GM12878 (cell line): ENCODE measurements around the gene HOXB1. TPM values are rescaled to one million over a fixed set of nuclear protein-coding genes. Genes with fewer than 3 reads are reported as not detected.

Source experiments
- ATAC-seq: fragments of 200-7000 bp; cut with Tn5 transposase; 3 replicates; pipeline ENCODE4 v1.9.1; 2020; ENCODE audit warnings: mild to moderate bottlenecking, moderate library complexity
- BruUV-seq: library from RNA; stranded (reverse); fragments of 400-500 nt; replicated peaks from 2 replicates; lab custom pipeline; 2021; lab: Mats Ljungman, UMichigan
- CTCF ChIA-PET: fragments of 300-600 bp; sonication (Branson Sonifier 250); formaldehyde crosslinking; extraction: SDS; loops from one replicate; lab custom pipeline; 2021; ENCODE audit warnings: inconsistent platforms; lab: Yijun Ruan, JAX
- POLR2A ChIA-PET: fragments of 350-600 bp; formaldehyde crosslinking; extraction: SDS; loops from one replicate; lab custom pipeline; 2021; ENCODE audit warnings: inconsistent platforms; lab: Charles Lee
- RAD21 ChIA-PET: fragments of 300-600 bp; sonication (Branson Sonifier 250); formaldehyde crosslinking; loops from one replicate; lab custom pipeline; 2023; ENCODE audit warnings: antibody characterized with exemption; ENCODE audit not compliant: unreplicated experiment; lab: Charles Lee
- SMC1A ChIA-PET: fragments of 300-600 bp; sonication (Branson Sonifier 250); formaldehyde crosslinking; loops from one replicate; lab custom pipeline; 2023; ENCODE audit not compliant: unreplicated experiment, uncharacterized antibody; lab: Charles Lee
- DNase-seq: peaks from one replicate; pipeline ENCODE4 v3.0.0-alpha.2; 2011; ENCODE audit warnings: low read depth, low spot score
- FAIRE-seq: peaks from 3 replicates; lab custom pipeline; 2011; peaks lifted over from hg19 to GRCh38; lab: Jason Lieb, UNC
- H2AFZ ChIP-seq: 2 replicates; pipeline ENCODE4 v1.6.0; 2011; ENCODE audit warnings: low read depth, low read length, control low read depth; ENCODE audit not compliant: control insufficient read depth
- H3K27ac ChIP-seq: 2 replicates; pipeline ENCODE4 v1.5.1; 2011; ENCODE audit warnings: control low read depth; ENCODE audit not compliant: control insufficient read depth, insufficient read depth
- H3K27me3 ChIP-seq, 2 experiments: replicated peaks in 1 of 2; 2 replicates each; pipeline versions ENCODE4 v1.6.0 to v1.6.1; 2011; ENCODE audit warnings: low read length in 1 of 2; ENCODE audit not compliant: control insufficient read depth in 2 of 2, insufficient read depth in 2 of 2
- H3K36me3 ChIP-seq, 2 experiments: 2 replicates each; pipeline ENCODE4 v1.5.1; 2011; ENCODE audit warnings: low read length in 1 of 2; ENCODE audit not compliant: control insufficient read depth in 2 of 2, insufficient read depth in 2 of 2
- H3K4me1 ChIP-seq: 2 replicates; pipeline ENCODE4 v1.6.1; 2011; ENCODE audit warnings: mild to moderate bottlenecking, low read length, moderate library complexity, mixed read lengths; ENCODE audit not compliant: control insufficient read depth, insufficient read depth
- H3K4me2 ChIP-seq: 2 replicates; pipeline ENCODE4 v1.6.0; 2011; ENCODE audit warnings: control low read depth; ENCODE audit not compliant: control insufficient read depth, insufficient read depth
- H3K4me3 ChIP-seq: fragments of 200-600 bp; sonication (generic); 2 replicates; pipeline ENCODE4 v1.5.1; 2016
- H3K79me2 ChIP-seq: 2 replicates; pipeline ENCODE4 v1.6.0; 2011; ENCODE audit warnings: low read length; ENCODE audit not compliant: control insufficient read depth, insufficient read depth
- H3K9ac ChIP-seq: 2 replicates; pipeline ENCODE4 v1.8.0; 2011; ENCODE audit warnings: low read length, control low read depth, mixed read lengths; ENCODE audit not compliant: control insufficient read depth, insufficient read depth
- H3K9me3 ChIP-seq: replicated peaks from 3 replicates; pipeline ENCODE4 v1.5.1; 2011; ENCODE audit warnings: mild to moderate bottlenecking, low read length; ENCODE audit not compliant: control insufficient read depth, insufficient read depth
- H4K20me1 ChIP-seq: 2 replicates; pipeline ENCODE4 v1.6.0; 2011; ENCODE audit not compliant: control insufficient read depth, insufficient read depth
- HDGF ChIP-seq: fragments of 450-650 bp; IDR thresholded peaks from 2 replicates; pipeline ENCODE4 v1.6.1; 2016; ENCODE audit warnings: antibody characterized with exemption
- PML ChIP-seq: IDR thresholded peaks from 2 replicates; pipeline ENCODE4 v1.6.1; 2012; ENCODE audit warnings: low read length, inconsistent platforms
- SRF ChIP-seq, 2 experiments: IDR thresholded peaks; 2 replicates each; pipeline ENCODE4 v1.6.1; 2011; ENCODE audit warnings: low read depth in 2 of 2, low read length in 2 of 2, mild to moderate bottlenecking in 1 of 2, moderate library complexity in 1 of 2
- ZNF592 ChIP-seq: fragments of 450-650 bp; IDR thresholded peaks from 2 replicates; pipeline ENCODE4 v1.6.1; 2017; ENCODE audit warnings: mild to moderate bottlenecking, moderate library complexity
- WGBS: methylation state at CpG from one replicate; pipeline ENCODE4 v1.1.6; 2016; ENCODE audit warnings: low lambda C conversion rate; ENCODE audit not compliant: insufficient replicate concordance, insufficient coverage; ENCODE audit errors: missing lambda C conversion rate; 5-methylcytosine and 5-hydroxymethylcytosine counted together
- in situ Hi-C: fragments of 300-500 bp; cut with MboI; formaldehyde crosslinking; loops from 9 replicates; pipeline ENCODE4 v1.14.3; 2018; ENCODE audit warnings: mixed read lengths
- intact Hi-C: fragments of 100-400 bp; cut with micrococcal nuclease; formaldehyde crosslinking; loops from one replicate; pipeline ENCODE4 v1.14.2; 2022; ENCODE audit not compliant: unreplicated experiment
- polyA plus RNA-seq, 11 experiments: library from polyadenylated mRNA; depleted of rRNA in 4 of 11; unstranded in 6 of 11; stranded (reverse) in 5 of 11; fragments of >200 nt; fragmentation: Nextera tagmentation in 4 of 11; fragmentation: Illumina TruSeq in 1 of 11; extraction: Ambion mirVana in 4 of 11; extraction: Trizol in 1 of 11; gene quantifications; 1 replicate in 1 of 11; 2 replicates in 10 of 11; pipeline versions ENCODE4 v1.2.1 to v1.2.3, GENCODE V29; 2011 to 2016; ENCODE audit warnings: inconsistent platforms in 2 of 11, missing spikeins in 2 of 11, low read depth in 1 of 11
- total RNA-seq, 4 experiments: library from RNA; depleted of rRNA in 3 of 4; stranded (reverse); fragments of >200 nt in 3 of 4; fragmentation: Illumina TruSeq in 1 of 4; extraction: Trizol in 1 of 4; gene quantifications; 2 replicates each; pipeline versions ENCODE4 v1.2.1 to v1.2.3, GENCODE V29; 2013 to 2021
- TF ChIP-seq, protein P1 (sequence below): fragments of 450-650 bp; IDR thresholded peaks from 2 replicates; pipeline ENCODE4 v1.6.1; 2017; ENCODE audit warnings: mild to moderate bottlenecking
- TF ChIP-seq, protein P2 (sequence below): IDR thresholded peaks from 2 replicates; pipeline ENCODE4 v1.6.1; 2012; ENCODE audit warnings: mild to moderate bottlenecking, low read depth, low read length

The HOXB1 gene
- total and polyA plus RNA-seq, 10 of the 15 experiments (the other 5 are each of a cell fraction or from before 2014, with no cell fraction given) = not detected

GRCh38 chr17:48539177-48539576, 8.4 kb upstream of the HOXB1 start:
- ATAC-seq = no peak
- Histone ChIP-seq H3K27ac (no peak overlapping the region), H3K79me2 (peaks cover 12% of the 10 kb centered on the region), H3K9ac (no peak overlapping the region), H3K4me3 (no peak overlapping the region), H2AFZ (no peak overlapping the region), H3K36me3 (no peaks in the 10 kb centered on the region), H3K27me3 (peaks cover 0 to 4% of the 10 kb centered on the region in 2 experiments; a peak in 1 of 4 replicates), H3K4me1 (no peaks in the 10 kb centered on the region), H4K20me1 (no peaks in the 10 kb centered on the region), H3K9me3 (no peaks in the 10 kb centered on the region), H3K4me2 (no peak overlapping the region)
- no peak for FAIRE-seq
- intact Hi-C loops (no loop called here), in situ Hi-C loops (no loop called here)
- TF ChIP-seq, protein P1, sequence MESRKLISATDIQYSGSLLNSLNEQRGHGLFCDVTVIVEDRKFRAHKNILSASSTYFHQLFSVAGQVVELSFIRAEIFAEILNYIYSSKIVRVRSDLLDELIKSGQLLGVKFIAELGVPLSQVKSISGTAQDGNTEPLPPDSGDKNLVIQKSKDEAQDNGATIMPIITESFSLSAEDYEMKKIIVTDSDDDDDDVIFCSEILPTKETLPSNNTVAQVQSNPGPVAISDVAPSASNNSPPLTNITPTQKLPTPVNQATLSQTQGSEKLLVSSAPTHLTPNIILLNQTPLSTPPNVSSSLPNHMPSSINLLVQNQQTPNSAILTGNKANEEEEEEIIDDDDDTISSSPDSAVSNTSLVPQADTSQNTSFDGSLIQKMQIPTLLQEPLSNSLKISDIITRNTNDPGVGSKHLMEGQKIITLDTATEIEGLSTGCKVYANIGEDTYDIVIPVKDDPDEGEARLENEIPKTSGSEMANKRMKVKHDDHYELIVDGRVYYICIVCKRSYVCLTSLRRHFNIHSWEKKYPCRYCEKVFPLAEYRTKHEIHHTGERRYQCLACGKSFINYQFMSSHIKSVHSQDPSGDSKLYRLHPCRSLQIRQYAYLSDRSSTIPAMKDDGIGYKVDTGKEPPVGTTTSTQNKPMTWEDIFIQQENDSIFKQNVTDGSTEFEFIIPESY = no peak
- TF ChIP-seq PML (no peak), ZNF592 (no peak), SRF (IDR thresholded peaks at IDR 0.05; ENCODE audit: low read depth in 2 of 2, low read length in 2 of 2) (no peak), HDGF (no peak)
- TF ChIP-seq, protein P2, sequence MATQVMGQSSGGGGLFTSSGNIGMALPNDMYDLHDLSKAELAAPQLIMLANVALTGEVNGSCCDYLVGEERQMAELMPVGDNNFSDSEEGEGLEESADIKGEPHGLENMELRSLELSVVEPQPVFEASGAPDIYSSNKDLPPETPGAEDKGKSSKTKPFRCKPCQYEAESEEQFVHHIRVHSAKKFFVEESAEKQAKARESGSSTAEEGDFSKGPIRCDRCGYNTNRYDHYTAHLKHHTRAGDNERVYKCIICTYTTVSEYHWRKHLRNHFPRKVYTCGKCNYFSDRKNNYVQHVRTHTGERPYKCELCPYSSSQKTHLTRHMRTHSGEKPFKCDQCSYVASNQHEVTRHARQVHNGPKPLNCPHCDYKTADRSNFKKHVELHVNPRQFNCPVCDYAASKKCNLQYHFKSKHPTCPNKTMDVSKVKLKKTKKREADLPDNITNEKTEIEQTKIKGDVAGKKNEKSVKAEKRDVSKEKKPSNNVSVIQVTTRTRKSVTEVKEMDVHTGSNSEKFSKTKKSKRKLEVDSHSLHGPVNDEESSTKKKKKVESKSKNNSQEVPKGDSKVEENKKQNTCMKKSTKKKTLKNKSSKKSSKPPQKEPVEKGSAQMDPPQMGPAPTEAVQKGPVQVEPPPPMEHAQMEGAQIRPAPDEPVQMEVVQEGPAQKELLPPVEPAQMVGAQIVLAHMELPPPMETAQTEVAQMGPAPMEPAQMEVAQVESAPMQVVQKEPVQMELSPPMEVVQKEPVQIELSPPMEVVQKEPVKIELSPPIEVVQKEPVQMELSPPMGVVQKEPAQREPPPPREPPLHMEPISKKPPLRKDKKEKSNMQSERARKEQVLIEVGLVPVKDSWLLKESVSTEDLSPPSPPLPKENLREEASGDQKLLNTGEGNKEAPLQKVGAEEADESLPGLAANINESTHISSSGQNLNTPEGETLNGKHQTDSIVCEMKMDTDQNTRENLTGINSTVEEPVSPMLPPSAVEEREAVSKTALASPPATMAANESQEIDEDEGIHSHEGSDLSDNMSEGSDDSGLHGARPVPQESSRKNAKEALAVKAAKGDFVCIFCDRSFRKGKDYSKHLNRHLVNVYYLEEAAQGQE = no peak
- SMC1A ChIA-PET = interaction anchor here (2.6 to 2.7 kb wide), 2 partner anchors 25 to 35 kb away, joined by 6 to 13 read pairs; no protein-coding TSS in a partner anchor
- no peak for DNase-seq
- CTCF ChIA-PET = interaction anchor here (1.4 kb wide), 1 partner anchor 203 kb away, joined by 3 read pairs; no protein-coding TSS in a partner anchor
- POLR2A ChIA-PET = interaction anchor here (0.7 to 1.5 kb wide), 2 partner anchors 10 to 202 kb away, joined by 3 to 6 read pairs; no protein-coding TSS in a partner anchor
- RAD21 ChIA-PET = interaction anchor here (3.3 kb wide), 1 partner anchor 47 kb away, joined by 18 read pairs; no protein-coding TSS in a partner anchor
- BruUV-seq = no TSS peak
- 93% methylated on average over 4 of the region's 4 CpGs for WGBS
